PFSK-1 (cell line): ENCODE data around the gene MFAP1.

Experiments used
- POLR2AphosphoS5 ChIP-seq: IDR thresholded peaks from 2 replicates; pipeline ENCODE4 v1.6.1; 2012; ENCODE audit warnings: low read depth, mild to moderate bottlenecking, control low read depth, low read length, moderate library complexity
- REST ChIP-seq, 2 experiments: IDR thresholded peaks; 2 replicates each; pipeline versions ENCODE4 v1.6.1 to v1.8.0; 2011 to 2012; ENCODE audit warnings: low read depth in 2 of 2, low read length in 2 of 2, control low read depth in 1 of 2, inconsistent platforms in 1 of 2, mild to moderate bottlenecking in 1 of 2, moderate library complexity in 1 of 2; ENCODE audit not compliant: insufficient read depth in 1 of 2
- TAF1 ChIP-seq: IDR thresholded peaks from 2 replicates; pipeline ENCODE4 v1.6.1; 2012; ENCODE audit warnings: low read length, control low read depth, borderline replicate concordance; ENCODE audit not compliant: insufficient read depth

- TF ChIP-seq POLR2AphosphoS5 (no peak), REST (IDR thresholded peaks at IDR 0.05; ENCODE audit: insufficient read depth in 1 of 2, low read depth in 2 of 2, low read length in 2 of 2) (no peak), TAF1 (no peak)
These were observed 27.9 kb downstream of the MFAP1 start for GRCh38 chr15:43796566-43796965.
